HEK293T (cell line): ENCODE data around the gene CYGB.

ENCODE experiments used
- ELF4 ChIP-seq: fragments of 450-650 bp; IDR thresholded peaks from 2 replicates; pipeline ENCODE4 v1.6.1; 2017; ENCODE audit warnings: antibody characterized with exemption
- PKNOX1 ChIP-seq: fragments of 450-650 bp; IDR thresholded peaks from 2 replicates; pipeline ENCODE4 v1.6.1; 2016

- no peak for TF ChIP-seq ELF4
- no peak for TF ChIP-seq PKNOX1
These were observed 41.8 kb upstream of the CYGB start for GRCh38 chr17:76579281-76579680.
